GM23248 (cell line): ENCODE measurements around the gene SLC1A3. TPM values are rescaled to one million over a fixed set of nuclear protein-coding genes. Genes with fewer than 3 reads are reported as not detected.
A peak's percentile ranks its signal among the peaks of the same experiment; 100 is the strongest.

ENCODE experiments used
- DNase-seq: peaks from one replicate; pipeline ENCODE4 v3.0.0-alpha.2; 2015
- H2AFZ ChIP-seq: fragments of 200-600 bp; sonication (generic); 2 replicates; pipeline ENCODE4 v1.6.1; 2016; ENCODE audit warnings: antibody characterized with exemption
- H3F3A ChIP-seq: fragments of 200-600 bp; sonication (generic); 2 replicates; pipeline ENCODE4 v1.6.1; 2016; ENCODE audit warnings: mild to moderate bottlenecking, antibody characterized with exemption, mixed run types; ENCODE audit not compliant: insufficient read depth
- H3K27ac ChIP-seq: fragments of 200-600 bp; sonication (generic); 2 replicates; pipeline ENCODE4 v1.5.1; 2016; ENCODE audit warnings: mild to moderate bottlenecking
- H3K27me3 ChIP-seq: fragments of 200-600 bp; sonication (generic); replicated peaks from 2 replicates; pipeline ENCODE4 v1.6.1; 2016; ENCODE audit warnings: mild to moderate bottlenecking; ENCODE audit not compliant: insufficient read depth
- H3K36me3 ChIP-seq: fragments of 200-600 bp; sonication (generic); 2 replicates; pipeline ENCODE4 v1.6.1; 2016; ENCODE audit warnings: low read depth, mild to moderate bottlenecking
- H3K4me1 ChIP-seq: fragments of 200-600 bp; sonication (generic); 2 replicates; pipeline ENCODE4 v1.6.1; 2016; ENCODE audit warnings: mild to moderate bottlenecking; ENCODE audit not compliant: insufficient read depth
- H3K4me2 ChIP-seq: fragments of 200-600 bp; sonication (generic); one replicate; pipeline ENCODE4 v1.6.1; 2016; ENCODE audit warnings: mild to moderate bottlenecking; ENCODE audit not compliant: unreplicated experiment
- H3K4me3 ChIP-seq: fragments of 200-600 bp; sonication (generic); 2 replicates; pipeline ENCODE4 v1.5.1; 2016; ENCODE audit warnings: mild to moderate bottlenecking
- H3K79me2 ChIP-seq: fragments of 200-600 bp; sonication (generic); 2 replicates; pipeline ENCODE4 v1.6.1; 2016; ENCODE audit warnings: mild to moderate bottlenecking; ENCODE audit not compliant: insufficient read depth
- H3K9ac ChIP-seq: fragments of 200-600 bp; sonication (generic); 2 replicates; pipeline ENCODE4 v1.6.1; 2016; ENCODE audit warnings: mild to moderate bottlenecking
- H3K9me2 ChIP-seq: fragments of 200-600 bp; sonication (generic); 2 replicates; pipeline ENCODE4 v1.6.1; 2016; ENCODE audit warnings: mixed run types, mild to moderate bottlenecking, moderate library complexity; ENCODE audit not compliant: insufficient read depth
- H3K9me3 ChIP-seq: fragments of 200-600 bp; sonication (generic); one replicate; pipeline ENCODE4 v1.6.1; 2017; ENCODE audit warnings: low read depth
- H4K20me1 ChIP-seq: fragments of 200-600 bp; sonication (generic); 2 replicates; pipeline ENCODE4 v1.6.0; 2016; ENCODE audit not compliant: insufficient read depth
- EZH2 ChIP-seq: fragments of 200-600 bp; sonication (generic); IDR thresholded peaks from 2 replicates; pipeline ENCODE4 v1.6.1; 2018; ENCODE audit warnings: antibody characterized with exemption, mild to moderate bottlenecking; ENCODE audit not compliant: insufficient read depth, poor library complexity, severe bottlenecking
- EZH2phosphoT487 ChIP-seq: fragments of 200-600 bp; sonication (generic); IDR thresholded peaks from 2 replicates; pipeline ENCODE4 v1.6.1; 2018; ENCODE audit warnings: antibody characterized with exemption, moderate library complexity, mild to moderate bottlenecking, low read depth; ENCODE audit not compliant: insufficient read depth
- WGBS, 2 experiments: methylation state at CpG; one replicate each; pipeline ENCODE4 v1.1.6; 2015 to 2017; ENCODE audit warnings: low lambda C conversion rate in 2 of 2, low coverage in 1 of 2; ENCODE audit errors: missing lambda C conversion rate in 2 of 2; 5-methylcytosine and 5-hydroxymethylcytosine counted together
- in situ Hi-C: fragments of 300-500 bp; cut with MboI; formaldehyde crosslinking; loops from 2 replicates; pipeline ENCODE4 v1.15.0; 2020
- polyA plus RNA-seq: library from polyadenylated mRNA; unstranded; fragments of >200 nt; fragmentation: Nextera tagmentation; extraction: Ambion mirVana; gene quantifications from 2 replicates; pipeline ENCODE4 v1.2.1, GENCODE V29; 2016
- total RNA-seq: library from RNA; depleted of rRNA; stranded (reverse); fragments of >200 nt; shearing (Covaris generic); gene quantifications from 2 replicates; pipeline ENCODE4 v1.2.3, GENCODE V29; 2014

SLC1A3 gene
- total and polyA plus RNA-seq, 2 experiments from 2014 or later: 1.7 to 2.5 TPM

- TF ChIP-seq EZH2 (no peak), EZH2phosphoT487 (no peak)
- 83 to 95% methylated on average over 1 of the region's 1 CpG for WGBS, 2 experiments
- H3K79me2 ChIP-seq: no peaks in the 10 kb centered on the region
Measured at GRCh38 chr5:36596247-36596646, 10.2 kb upstream of the SLC1A3 start.

GRCh38 chr5:36596756-36597155 lies 9.7 kb upstream of the SLC1A3 start:
- no peak overlapping the region for H3K4me3 ChIP-seq
- no peaks in the 10 kb centered on the region for H3K9me3 ChIP-seq

More at GRCh38 chr5:36596247-36596646, 10.2 kb upstream of the SLC1A3 start:
- Histone ChIP-seq H3K4me3 (no peak overlapping the region), H3K27ac (no peak overlapping the region), H3K9me2 (no peaks in the 10 kb centered on the region), H3K27me3 (no peaks in the 10 kb centered on the region), H3K9ac (no peak overlapping the region), H4K20me1 (no peaks in the 10 kb centered on the region), H3K9me3 (no peaks in the 10 kb centered on the region), H3K4me1 (peaks cover 10% of the 10 kb centered on the region; the same call in 1 of the 2 replicates), H3K36me3 (no peaks in the 10 kb centered on the region), H3F3A (0 out of 2 replicates have a peak, but pooled peaks cover 3% of the 10 kb centered on the region), H2AFZ (no peak overlapping the region), H3K4me2 (no peak overlapping the region)
- in situ Hi-C loops: no loop called here
- DNase-seq: no peak

GRCh38 chr5:36598045-36598444 lies 8.4 kb upstream of the SLC1A3 start:
- TF ChIP-seq EZH2phosphoT487 (no peak), EZH2 (no peak)
- Histone ChIP-seq H3K9ac (no peak overlapping the region), H4K20me1 (no peaks in the 10 kb centered on the region), H3K4me1 (peaks cover 10% of the 10 kb centered on the region; the same call in 1 of the 2 replicates), H3K27me3 (no peaks in the 10 kb centered on the region), H3K4me3 (no peak overlapping the region), H3K9me3 (no peaks in the 10 kb centered on the region), H3K36me3 (no peaks in the 10 kb centered on the region), H2AFZ (no peak overlapping the region), H3K27ac (no peak overlapping the region), H3K79me2 (no peaks in the 10 kb centered on the region), H3K9me2 (no peaks in the 10 kb centered on the region), H3F3A (0 out of 2 replicates have a peak, but pooled peaks cover 3% of the 10 kb centered on the region), H3K4me2 (no peak overlapping the region)
- 92 to 95% methylated on average over 3 of the region's 3 CpGs for WGBS, 2 experiments
- in situ Hi-C loops: no loop called here
- DNase-seq: no peak

More at GRCh38 chr5:36596756-36597155, 9.7 kb upstream of the SLC1A3 start:
- Histone ChIP-seq H3K27ac (no peak overlapping the region), H3K4me1 (peaks cover 10% of the 10 kb centered on the region; the same call in 1 of the 2 replicates), H3K9ac (no peak overlapping the region), H3K79me2 (no peaks in the 10 kb centered on the region), H3K27me3 (no peaks in the 10 kb centered on the region), H2AFZ (no peak overlapping the region), H3K36me3 (no peaks in the 10 kb centered on the region), H3K9me2 (no peaks in the 10 kb centered on the region), H3K4me2 (no peak overlapping the region), H3F3A (0 out of 2 replicates have a peak, but pooled peaks cover 3% of the 10 kb centered on the region), H4K20me1 (no peaks in the 10 kb centered on the region)
- no peak for TF ChIP-seq EZH2
- TF ChIP-seq EZH2phosphoT487: no peak
- no peak for DNase-seq
- in situ Hi-C loops: no loop called here
- WGBS, 2 experiments: 71 to 77% methylated on average over 6 of the region's 6 CpGs

- peaks cover 12% of the 10 kb centered on the region; the same call in 1 of the 2 replicates for H3K4me1 ChIP-seq
- in situ Hi-C loops: no loop called here
- no peaks in the 10 kb centered on the region for H4K20me1 ChIP-seq
- no peaks in the 10 kb centered on the region for H3K9me2 ChIP-seq
- no peaks in the 10 kb centered on the region for H3K9me3 ChIP-seq
- H3K4me3 ChIP-seq: no peak overlapping the region
- 29 to 30% methylated on average over 6 of the region's 6 CpGs for WGBS, 2 experiments
- H3K9ac ChIP-seq: no peak overlapping the region
- no peaks in the 10 kb centered on the region for H3K36me3 ChIP-seq
- H3K27ac ChIP-seq: no peak overlapping the region
- peaks cover 6% of the 10 kb centered on the region; the same call in 1 of the 2 replicates for H3F3A ChIP-seq
- H3K27me3 ChIP-seq: no peaks in the 10 kb centered on the region
- no peak overlapping the region for H3K4me2 ChIP-seq
- peak; percentile 59 for DNase-seq
- no peaks in the 10 kb centered on the region for H3K79me2 ChIP-seq
- H2AFZ ChIP-seq: no peak overlapping the region
- TF ChIP-seq EZH2: no peak
- no peak for TF ChIP-seq EZH2phosphoT487
Measured at GRCh38 chr5:36599986-36600779, 6.2 kb upstream of the SLC1A3 start.
